Keratinocyte (primary cell): ENCODE results near the gene NLRP5.

Source experiments
- CTCF ChIP-seq, 3 experiments: IDR thresholded peaks in 1 of 3; conservative IDR thresholded peaks in 1 of 3; optimal IDR thresholded peaks in 1 of 3; 2 replicates in 2 of 3; 3 replicates in 1 of 3; pipeline versions ENCODE3 to v1.5.1; 2011; ENCODE audit warnings: low read length in 3 of 3, mild to moderate bottlenecking in 3 of 3, moderate library complexity in 2 of 3, control low read depth in 1 of 3, inconsistent platforms in 1 of 3; ENCODE audit not compliant: insufficient read depth in 2 of 3; ENCODE audit errors: extremely low read depth in 1 of 3
- EZH2 ChIP-seq: IDR thresholded peaks from one replicate; pipeline ENCODE4 v1.6.1; 2012; ENCODE audit warnings: inconsistent platforms, mild to moderate bottlenecking, low read length, moderate library complexity

GRCh38 chr19:56096665-56097064, 110.1 kb downstream of the NLRP5 start:
- TF ChIP-seq CTCF (optimal IDR thresholded peaks at IDR 0.05 in 1 of 3, IDR thresholded peaks at IDR 0.05 in 1 of 3, conservative IDR thresholded peaks at IDR 0.05 in 1 of 3; ENCODE audit: extremely low read depth in 1 of 3, insufficient read depth in 2 of 3, low read length in 3 of 3) (no peak), EZH2 (no peak)
